GM12873 (cell line): ENCODE measurements around the gene TEC.

Experiments used
- CTCF ChIP-seq: IDR thresholded peaks from 2 replicates; pipeline ENCODE4 v1.5.1; 2012; ENCODE audit warnings: low read depth, mild to moderate bottlenecking, moderate library complexity, low read length, control low read depth; ENCODE audit not compliant: insufficient read depth; ENCODE audit errors: missing control alignments

Gene TEC

GRCh38 chr4:48252313-48252712, 17.3 kb downstream of the TEC start:
- TF ChIP-seq CTCF, result no peak

GRCh38 chr4:48250980-48251379, 18.7 kb downstream of the TEC start:
- no peak for TF ChIP-seq CTCF

- no peak for TF ChIP-seq CTCF
These were observed 19.3 kb downstream of the TEC start for GRCh38 chr4:48250343-48250742.

GRCh38 chr4:48249378-48249777, 20.3 kb downstream of the TEC start:
- no peak for TF ChIP-seq CTCF

GRCh38 chr4:48248559-48248953, 21.1 kb downstream of the TEC start:
- no peak for TF ChIP-seq CTCF

GRCh38 chr4:48247878-48248558, 21.6 kb downstream of the TEC start:
- no peak for TF ChIP-seq CTCF

- TF ChIP-seq CTCF, result no peak
These were observed 22.3 kb downstream of the TEC start for GRCh38 chr4:48247142-48247877.
